CD4-positive, alpha-beta memory T cell (primary cell): ENCODE results near the gene BMP5. TPM values are rescaled to one million over a fixed set of nuclear protein-coding genes. Genes with fewer than 3 reads are reported as not detected.

Experiments used
- CTCF ChIA-PET: fragments of 350-600 bp; sonication (Branson Sonifier 250); formaldehyde crosslinking; loops from one replicate; lab custom pipeline; 2021; ENCODE audit warnings: inconsistent platforms; ENCODE audit not compliant: partially characterized antibody; lab: Charles Lee
- POLR2A ChIA-PET: fragments of 350-600 bp; sonication (Branson Sonifier 250); formaldehyde crosslinking; loops from one replicate; lab custom pipeline; 2021; ENCODE audit not compliant: partially characterized antibody; lab: Charles Lee
- DNase-seq, 5 donors: peaks; one replicate each; pipeline versions ENCODE4 v3.0.0 to v3.0.0-alpha.2; 2020 to 2022; ENCODE audit warnings: mixed read lengths in 1 of 5
- H3K27ac ChIP-seq: one replicate; pipeline ENCODE4 v1.7.0; 2013; ENCODE audit warnings: low read depth, low read length
- H3K27me3 ChIP-seq: 2 replicates; pipeline ENCODE4 v1.7.0; 2013; ENCODE audit warnings: mild to moderate bottlenecking, low read length, moderate library complexity; ENCODE audit not compliant: insufficient read depth
- H3K36me3 ChIP-seq: 2 replicates; pipeline ENCODE4 v1.7.0; 2013; ENCODE audit warnings: mild to moderate bottlenecking, low read length, moderate library complexity; ENCODE audit not compliant: insufficient read depth
- H3K4me1 ChIP-seq: 2 replicates; pipeline ENCODE4 v1.7.0; 2013; ENCODE audit warnings: mild to moderate bottlenecking, low read length, moderate library complexity; ENCODE audit not compliant: insufficient read depth
- H3K4me3 ChIP-seq, 2 donors: one replicate each; pipeline ENCODE4 v1.7.0; 2013; ENCODE audit warnings: low read length in 2 of 2, mild to moderate bottlenecking in 1 of 2
- H3K9me3 ChIP-seq, 2 donors: one replicate each; pipeline ENCODE4 v1.7.0; 2013; ENCODE audit warnings: low read length in 2 of 2, control low read depth in 1 of 2; ENCODE audit not compliant: control insufficient read depth in 1 of 2
- H3K27ac Mint-ChIP-seq, 7 donors: one replicate each; pipeline ENCODE4 v1.8.0; 2020 to 2021; ENCODE audit warnings: mixed read lengths in 7 of 7, mild to moderate bottlenecking in 6 of 7, inconsistent platforms in 3 of 7, moderate library complexity in 3 of 7
- H3K27me3 Mint-ChIP-seq, 2 donors: one replicate each; pipeline ENCODE4 v1.8.0; 2020 to 2021; ENCODE audit warnings: mixed read lengths in 2 of 2
- H3K36me3 Mint-ChIP-seq, 2 donors: one replicate each; pipeline ENCODE4 v1.8.0; 2020 to 2021; ENCODE audit warnings: mixed read lengths in 2 of 2, inconsistent platforms in 1 of 2, mild to moderate bottlenecking in 1 of 2
- H3K4me1 Mint-ChIP-seq, 4 donors: one replicate each; pipeline ENCODE4 v1.8.0; 2020 to 2021; ENCODE audit warnings: mixed read lengths in 4 of 4, mild to moderate bottlenecking in 1 of 4
- H3K4me3 Mint-ChIP-seq, 8 donors: one replicate each; pipeline ENCODE4 v1.8.0; 2020 to 2021; ENCODE audit warnings: mixed read lengths in 8 of 8, mild to moderate bottlenecking in 7 of 8, moderate library complexity in 6 of 8, inconsistent platforms in 3 of 8
- H3K9me3 Mint-ChIP-seq, 8 donors: one replicate each; pipeline ENCODE4 v1.8.0; 2020 to 2021; ENCODE audit warnings: mixed read lengths in 8 of 8, mild to moderate bottlenecking in 5 of 8, inconsistent platforms in 3 of 8, moderate library complexity in 1 of 8
- intact Hi-C: fragments of 100-400 bp; cut with micrococcal nuclease; formaldehyde crosslinking; loops from one replicate; pipeline ENCODE4 v1.15.1; 2023
- polyA plus RNA-seq, 2 donors: library from polyadenylated mRNA; unstranded; fragments of 300-500 nt; fragmentation: Illumina TruSeq; gene quantifications; one replicate each; pipeline ENCODE4 v1.2.3, GENCODE V29; 2021
- total RNA-seq, 2 experiments: library from RNA; stranded (reverse); gene quantifications; one replicate each; pipeline ENCODE4 v1.2.3, GENCODE V29; 2021

The BMP5 gene
- total and polyA plus RNA-seq, 4 experiments from 2014 or later, result not detected

- H3K4me1 ChIP-seq, result no peaks in the 10 kb centered on the region
- Mint-ChIP-seq H3K27ac (no peak overlapping the region), H3K4me3 (no peak overlapping the region), H3K9me3 (peaks cover 0 to 11% (median 5%) of the 10 kb centered on the region in 8 donors), H3K36me3 (no peaks in the 10 kb centered on the region), H3K27me3 (no peaks in the 10 kb centered on the region), H3K4me1 (no peaks in the 10 kb centered on the region)
- CTCF ChIA-PET, result no interaction called here
- no peaks in the 10 kb centered on the region for H3K9me3 ChIP-seq
- no peaks in the 10 kb centered on the region for H3K27me3 ChIP-seq
- POLR2A ChIA-PET, result no interaction called here
- no peak overlapping the region for H3K4me3 ChIP-seq
- intact Hi-C loops, result no loop called here
- no peaks in the 10 kb centered on the region for H3K36me3 ChIP-seq
- no peak for DNase-seq
- no peak overlapping the region for H3K27ac ChIP-seq
Measured at GRCh38 chr6:55811074-55811473, 64.3 kb downstream of the BMP5 start.

GRCh38 chr6:55802259-55802658, 73.1 kb downstream of the BMP5 start:
- H3K27me3 Mint-ChIP-seq, result no peaks in the 10 kb centered on the region
- Histone ChIP-seq H3K4me3 (no peak overlapping the region), H3K9me3 (no peaks in the 10 kb centered on the region), H3K27ac (no peak overlapping the region), H3K36me3 (no peaks in the 10 kb centered on the region), H3K27me3 (no peaks in the 10 kb centered on the region), H3K4me1 (no peaks in the 10 kb centered on the region)
- POLR2A ChIA-PET, result no interaction called here
- H3K9me3 Mint-ChIP-seq, result peaks cover 2 to 17% (median 6%) of the 10 kb centered on the region in 8 donors
- DNase-seq, result no peak
- H3K27ac Mint-ChIP-seq, result no peak overlapping the region
- H3K4me3 Mint-ChIP-seq, result no peak overlapping the region
- intact Hi-C loops, result no loop called here
- no peaks in the 10 kb centered on the region for H3K36me3 Mint-ChIP-seq
- CTCF ChIA-PET, result no interaction called here
- no peaks in the 10 kb centered on the region for H3K4me1 Mint-ChIP-seq

- Histone ChIP-seq H3K9me3 (no peaks in the 10 kb centered on the region), H3K4me3 (no peak overlapping the region), H3K27me3 (no peaks in the 10 kb centered on the region), H3K4me1 (no peaks in the 10 kb centered on the region), H3K27ac (no peak overlapping the region), H3K36me3 (no peaks in the 10 kb centered on the region)
- no peak overlapping the region for H3K27ac Mint-ChIP-seq
- H3K27me3 Mint-ChIP-seq, result no peaks in the 10 kb centered on the region
- no peaks in the 10 kb centered on the region for H3K36me3 Mint-ChIP-seq
- no peaks in the 10 kb centered on the region for H3K4me1 Mint-ChIP-seq
- no peak for DNase-seq
- H3K9me3 Mint-ChIP-seq, result peaks cover 0 to 17% (median 2%) of the 10 kb centered on the region in 8 donors
- ChIA-PET CTCF (no interaction called here), POLR2A (no interaction called here)
- no peak overlapping the region for H3K4me3 Mint-ChIP-seq
- intact Hi-C loops, result no loop called here
Measured at GRCh38 chr6:55798571-55798970, 76.8 kb downstream of the BMP5 start.

GRCh38 chr6:55794136-55794812, 81.1 kb downstream of the BMP5 start:
- POLR2A ChIA-PET, result no interaction called here
- no peak for DNase-seq
- Histone ChIP-seq H3K4me1 (no peaks in the 10 kb centered on the region), H3K4me3 (no peak overlapping the region), H3K27me3 (no peaks in the 10 kb centered on the region), H3K9me3 (peaks cover 0 to 4% of the 10 kb centered on the region in 2 donors), H3K27ac (no peak overlapping the region), H3K36me3 (no peaks in the 10 kb centered on the region)
- no peak overlapping the region for H3K27ac Mint-ChIP-seq
- intact Hi-C loops, result no loop called here
- no peaks in the 10 kb centered on the region for H3K4me1 Mint-ChIP-seq
- H3K36me3 Mint-ChIP-seq, result no peaks in the 10 kb centered on the region
- no peaks in the 10 kb centered on the region for H3K27me3 Mint-ChIP-seq
- H3K4me3 Mint-ChIP-seq, result no peak overlapping the region
- peaks cover 0 to 13% (median 6%) of the 10 kb centered on the region in 8 donors for H3K9me3 Mint-ChIP-seq
- CTCF ChIA-PET, result no interaction called here

GRCh38 chr6:55785273-55785672, 90.1 kb downstream of the BMP5 start:
- Histone ChIP-seq H3K4me1 (no peaks in the 10 kb centered on the region), H3K9me3 (no peaks in the 10 kb centered on the region), H3K27me3 (no peaks in the 10 kb centered on the region), H3K36me3 (no peaks in the 10 kb centered on the region), H3K27ac (no peak overlapping the region), H3K4me3 (no peak overlapping the region)
- DNase-seq, result no peak
- Mint-ChIP-seq H3K4me1 (no peaks in the 10 kb centered on the region), H3K27me3 (no peaks in the 10 kb centered on the region), H3K9me3 (peaks cover 0 to 6% (median 1%) of the 10 kb centered on the region in 8 donors), H3K36me3 (no peaks in the 10 kb centered on the region), H3K27ac (no peak overlapping the region), H3K4me3 (no peak overlapping the region)
- ChIA-PET CTCF (no interaction called here), POLR2A (no interaction called here)
- intact Hi-C loops, result no loop called here

- H3K36me3 ChIP-seq, result no peaks in the 10 kb centered on the region
- Mint-ChIP-seq H3K4me1 (no peaks in the 10 kb centered on the region), H3K27ac (no peak overlapping the region), H3K36me3 (no peaks in the 10 kb centered on the region), H3K27me3 (no peaks in the 10 kb centered on the region), H3K9me3 (peaks cover 0 to 5% (median 2%) of the 10 kb centered on the region in 8 donors), H3K4me3 (no peak overlapping the region)
- POLR2A ChIA-PET, result no interaction called here
- H3K27ac ChIP-seq, result no peak overlapping the region
- no peak for DNase-seq
- CTCF ChIA-PET, result no interaction called here
- intact Hi-C loops, result no loop called here
- no peaks in the 10 kb centered on the region for H3K4me1 ChIP-seq
- H3K9me3 ChIP-seq, result no peaks in the 10 kb centered on the region
- no peak overlapping the region for H3K4me3 ChIP-seq
- no peaks in the 10 kb centered on the region for H3K27me3 ChIP-seq
Measured at GRCh38 chr6:55782275-55782674, 93.1 kb downstream of the BMP5 start.

GRCh38 chr6:55778705-55779104, 96.7 kb downstream of the BMP5 start:
- Mint-ChIP-seq H3K27ac (no peak overlapping the region), H3K4me3 (no peak overlapping the region), H3K36me3 (no peaks in the 10 kb centered on the region), H3K27me3 (no peaks in the 10 kb centered on the region), H3K9me3 (peaks cover 0 to 5% (median 3%) of the 10 kb centered on the region in 8 donors), H3K4me1 (no peaks in the 10 kb centered on the region)
- H3K36me3 ChIP-seq, result no peaks in the 10 kb centered on the region
- intact Hi-C loops, result no loop called here
- DNase-seq, result no peak
- H3K4me3 ChIP-seq, result no peak overlapping the region
- H3K4me1 ChIP-seq, result no peaks in the 10 kb centered on the region
- H3K9me3 ChIP-seq, result no peaks in the 10 kb centered on the region
- H3K27ac ChIP-seq, result no peak overlapping the region
- ChIA-PET CTCF (no interaction called here), POLR2A (no interaction called here)
- no peaks in the 10 kb centered on the region for H3K27me3 ChIP-seq
